Upper lobe of left lung (tissue), 6 donors: ENCODE data around the gene RGS12. TPM values are rescaled to one million over a fixed set of nuclear protein-coding genes. Genes with fewer than 3 reads are reported as not detected.

Source experiments
- ATAC-seq, 2 donors: fragments of 200-7000 bp; cut with Tn5 transposase; one replicate each; pipeline ENCODE4 v1.9.1; 2022; ENCODE audit warnings: mild to moderate bottlenecking in 2 of 2, moderate library complexity in 2 of 2; ENCODE audit not compliant: low FRiP score in 2 of 2
- DNase-seq, 2 donors: peaks; one replicate each; pipeline ENCODE4 v3.0.0-alpha.2; 2019 to 2020
- H3K27ac ChIP-seq, 4 donors: fragments of 200-600 bp; sonication (generic); one replicate each; pipeline ENCODE4 v1.5.1; 2016 to 2019
- H3K27me3 ChIP-seq, 4 donors: fragments of 200-600 bp; sonication (generic); one replicate each; pipeline ENCODE4 v1.5.1; 2017 to 2019
- H3K36me3 ChIP-seq, 4 donors: fragments of 200-600 bp; sonication (generic); one replicate each; pipeline ENCODE4 v1.5.1; 2016 to 2019
- H3K4me1 ChIP-seq, 4 donors: fragments of 200-600 bp; sonication (generic); one replicate each; pipeline ENCODE4 v1.5.1; 2018 to 2019
- H3K4me3 ChIP-seq, 4 donors: fragments of 200-600 bp; sonication (generic); one replicate each; pipeline ENCODE4 v1.5.1; 2017 to 2019; ENCODE audit warnings: mild to moderate bottlenecking in 2 of 4, moderate library complexity in 1 of 4
- H3K9me3 ChIP-seq, 4 donors: fragments of 200-600 bp; sonication (generic); one replicate each; pipeline ENCODE4 v1.5.1; 2018 to 2019
- CTCF ChIP-seq, 6 experiments: fragments of 450-650 bp in 4 of 6; fragments of 200-600 bp in 2 of 6; sonication (generic) in 2 of 6; IDR thresholded peaks; one replicate each; pipeline ENCODE4 v1.5.1; 2016 to 2019; ENCODE audit warnings: antibody characterized with exemption in 6 of 6
- EP300 ChIP-seq, 4 donors: sonication (generic); formaldehyde crosslinking; IDR thresholded peaks; one replicate each; pipeline ENCODE4 v1.5.1; 2017; ENCODE audit warnings: antibody characterized with exemption in 4 of 4, control low read depth in 2 of 4
- POLR2A ChIP-seq, 4 donors: fragments of 450-650 bp; IDR thresholded peaks; one replicate each; pipeline ENCODE4 v1.5.1; 2016 to 2017; ENCODE audit warnings: antibody characterized with exemption in 4 of 4, mild to moderate bottlenecking in 2 of 4
- POLR2AphosphoS5 ChIP-seq, 2 donors: sonication (generic); formaldehyde crosslinking; IDR thresholded peaks; one replicate each; pipeline ENCODE4 v1.5.1; 2017; ENCODE audit warnings: antibody characterized with exemption in 2 of 2
- WGBS, 2 donors: methylation state at CpG; one replicate each; pipeline ENCODE4 v1.1.5; 2017 to 2018; 5-methylcytosine and 5-hydroxymethylcytosine counted together
- total RNA-seq, 6 donors: library from RNA; depleted of rRNA in 4 of 6; stranded (reverse); fragments of >200 nt in 4 of 6; gene quantifications; one replicate each; pipeline versions ENCODE4 v1.1.0 to v1.2.1, GENCODE V29; 2016 to 2021
- donor health status: DM: no; HTN: no; CAD: no; lungs with moderate emphysema.
- donor health status: DM: no; HTN: yes; CAD: no; lungs with severe emphysema.

Gene RGS12
- total RNA-seq, 6 donors from 2014 or later = 17.8 to 124 (median 49.7) TPM

DNA sequence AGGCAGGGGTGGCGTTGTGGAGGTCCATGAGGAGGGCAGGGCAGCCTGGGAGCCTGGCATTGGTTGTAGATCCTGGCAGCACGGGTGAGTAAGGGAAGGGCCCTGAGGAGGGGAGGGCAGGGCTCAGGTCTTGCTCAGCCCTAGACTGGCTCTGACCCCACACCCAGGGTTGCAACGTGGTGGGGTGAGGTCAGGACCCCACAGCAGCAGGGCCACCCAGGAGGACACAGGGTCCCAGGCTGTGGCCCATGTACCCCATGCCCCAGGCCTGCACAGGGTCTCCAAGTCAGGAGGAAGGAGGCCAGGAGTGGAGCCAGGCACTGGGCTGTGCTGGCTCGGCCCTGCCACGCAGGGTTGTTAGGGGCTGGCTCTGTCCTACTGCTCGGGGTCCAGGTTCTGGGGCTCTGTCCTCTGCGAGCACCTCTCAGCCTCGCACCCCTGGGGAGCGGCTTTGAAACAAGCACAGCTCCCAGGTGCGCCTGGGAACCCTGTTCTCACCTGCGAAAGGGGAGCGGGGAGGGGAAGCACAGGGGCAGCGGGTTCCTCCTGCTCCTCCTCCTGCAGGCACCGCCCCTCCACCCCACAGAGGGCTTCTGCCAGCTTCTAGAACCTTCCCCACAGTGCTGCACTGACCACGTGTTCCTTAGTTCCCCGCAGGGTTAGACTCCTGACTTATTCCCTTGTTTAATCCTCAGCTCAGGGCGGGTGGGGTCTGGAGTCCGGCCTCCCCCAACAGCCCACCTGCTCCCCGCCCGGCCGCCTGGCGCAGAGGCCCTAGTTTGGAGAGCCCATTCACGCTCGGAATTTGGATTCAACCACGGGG is 23.5 kb upstream of the RGS12 start:
- DNase-seq = peak in 1 of 2 donors; percentile 66
- Histone ChIP-seq H3K4me3 (no peak overlapping the region), H3K27me3 (no peaks in the 10 kb centered on the region), H3K4me1 (no peaks in the 10 kb centered on the region), H3K9me3 (no peaks in the 10 kb centered on the region), H3K27ac (no peak overlapping the region), H3K36me3 (no peaks in the 10 kb centered on the region)
- 82 to 85% methylated on average over 13 to 25 of the region's 25 CpGs for WGBS, 2 donors
- TF ChIP-seq POLR2AphosphoS5 (IDR thresholded peaks at IDR 0.05) (no peak), CTCF (IDR thresholded peaks at IDR 0.05) (no peak), EP300 (IDR thresholded peaks at IDR 0.05) (no peak), POLR2A (IDR thresholded peaks at IDR 0.05) (no peak)
- ATAC-seq = peak; percentile 15 to 20

- WGBS, 2 donors = 74 to 87% methylated on average over 13 to 17 of the region's 17 CpGs
- TF ChIP-seq POLR2AphosphoS5 (IDR thresholded peaks at IDR 0.05) = no peak
- TF ChIP-seq EP300 (IDR thresholded peaks at IDR 0.05) = no peak
- no peak for TF ChIP-seq CTCF (IDR thresholded peaks at IDR 0.05)
- no peak for TF ChIP-seq POLR2A (IDR thresholded peaks at IDR 0.05)
Measured at GRCh38 chr4:3269991-3270611, 22.7 kb upstream of the RGS12 start.

DNA sequence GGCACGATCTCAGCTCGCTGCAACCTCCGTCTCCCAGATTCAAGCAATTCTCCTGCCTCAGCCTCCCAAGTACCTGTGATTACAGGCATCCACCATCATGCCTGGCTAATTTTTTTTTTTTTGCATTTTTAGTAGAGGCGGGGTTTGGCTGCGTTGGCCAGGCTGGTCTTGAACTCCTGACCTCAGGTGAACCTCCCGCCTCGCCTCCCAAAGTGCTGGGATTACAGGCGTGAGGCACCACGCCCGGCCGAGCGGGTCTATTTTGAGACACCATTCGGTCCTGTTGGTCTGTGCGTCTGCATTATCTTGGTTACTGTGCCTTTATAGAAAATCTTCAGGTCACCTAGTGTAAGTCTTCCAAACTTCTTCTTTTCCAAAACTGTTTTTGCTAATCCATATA is 21.7 kb upstream of the RGS12 start:
- Histone ChIP-seq H3K9me3 (no peaks in the 10 kb centered on the region), H3K27me3 (no peaks in the 10 kb centered on the region), H3K27ac (no peak overlapping the region), H3K4me1 (no peaks in the 10 kb centered on the region), H3K36me3 (no peaks in the 10 kb centered on the region), H3K4me3 (no peak overlapping the region)
- no peak for DNase-seq
- ATAC-seq = no peak
- 88 to 94% methylated on average over 14 of the region's 14 CpGs for WGBS, 2 donors
- TF ChIP-seq POLR2AphosphoS5 (IDR thresholded peaks at IDR 0.05) (no peak), CTCF (IDR thresholded peaks at IDR 0.05) (no peak), EP300 (IDR thresholded peaks at IDR 0.05) (no peak), POLR2A (IDR thresholded peaks at IDR 0.05) (no peak)

More at GRCh38 chr4:3269991-3270611, 22.7 kb upstream of the RGS12 start:
- Histone ChIP-seq H3K9me3 (no peaks in the 10 kb centered on the region), H3K36me3 (no peaks in the 10 kb centered on the region), H3K27ac (no peak overlapping the region), H3K4me3 (no peak overlapping the region), H3K4me1 (no peaks in the 10 kb centered on the region), H3K27me3 (no peaks in the 10 kb centered on the region)
- ATAC-seq (peak in 1 of 2 donors; percentile 21), DNase-seq (peak in 1 of 2 donors; percentile 67)

GRCh38 chr4:3276986-3277385 is 15.8 kb upstream of the RGS12 start:
- TF ChIP-seq EP300 (IDR thresholded peaks at IDR 0.05) = no peak
- TF ChIP-seq CTCF (IDR thresholded peaks at IDR 0.05) = no peak
- TF ChIP-seq POLR2A (IDR thresholded peaks at IDR 0.05) = no peak
- TF ChIP-seq POLR2AphosphoS5 (IDR thresholded peaks at IDR 0.05) = no peak
- no peaks in the 10 kb centered on the region for H3K9me3 ChIP-seq
- H3K4me3 ChIP-seq = no peak overlapping the region
- H3K27ac ChIP-seq = no peak overlapping the region
- peak in 1 of 2 donors; percentile 10 for DNase-seq
- no peaks in the 10 kb centered on the region for H3K27me3 ChIP-seq
- no peaks in the 10 kb centered on the region for H3K4me1 ChIP-seq
- ATAC-seq = no peak
- 82 to 83% methylated on average over 9 of the region's 9 CpGs for WGBS, 2 donors
- H3K36me3 ChIP-seq = no peaks in the 10 kb centered on the region
